H9 (cell line): ENCODE results near the gene FAM177A1. TPM values are rescaled to one million over a fixed set of nuclear protein-coding genes. Genes with fewer than 3 reads are reported as not detected.

Source experiments
- DNase-seq: peaks from one replicate; pipeline ENCODE4 v3.0.0-alpha.2; 2017
- H2AFZ ChIP-seq: one replicate; pipeline ENCODE4 v1.6.1; 2013; ENCODE audit warnings: mild to moderate bottlenecking, low read length, control low read depth, moderate library complexity
- H2AK5ac ChIP-seq: 2 replicates; pipeline ENCODE4 v1.6.1; 2013; ENCODE audit warnings: low read length, control low read depth, mixed read lengths; ENCODE audit not compliant: insufficient read length
- H2BK120ac ChIP-seq: one replicate; pipeline ENCODE4 v1.6.1; 2013; ENCODE audit warnings: low read depth, mild to moderate bottlenecking, low read length, control low read depth, inconsistent platforms; ENCODE audit not compliant: poor library complexity, severe bottlenecking
- H2BK12ac ChIP-seq: 2 replicates; pipeline ENCODE4 v1.6.1; 2013; ENCODE audit warnings: low read length, control low read depth, mixed read lengths, low read depth; ENCODE audit not compliant: insufficient read length
- H2BK15ac ChIP-seq: 2 replicates; pipeline ENCODE4 v1.6.1; 2013; ENCODE audit warnings: low read depth, low read length, control low read depth
- H2BK20ac ChIP-seq: one replicate; pipeline ENCODE4 v1.6.1; 2013; ENCODE audit warnings: low read depth, mild to moderate bottlenecking, low read length, control low read depth, inconsistent platforms; ENCODE audit not compliant: poor library complexity, severe bottlenecking
- H2BK5ac ChIP-seq: 2 replicates; pipeline ENCODE4 v1.6.1; 2013; ENCODE audit warnings: low read length, control low read depth, mixed read lengths; ENCODE audit not compliant: insufficient read length
- H3K14ac ChIP-seq: 2 replicates; pipeline ENCODE4 v1.6.1; 2013; ENCODE audit warnings: low read length, control low read depth; ENCODE audit not compliant: insufficient read depth
- H3K18ac ChIP-seq: 2 replicates; pipeline ENCODE4 v1.6.1; 2013; ENCODE audit warnings: low read depth, mild to moderate bottlenecking, mixed read lengths, low read length, control low read depth; ENCODE audit not compliant: insufficient read length
- H3K23ac ChIP-seq: 2 replicates; pipeline ENCODE4 v1.6.1; 2013; ENCODE audit warnings: low read length, control low read depth, mixed read lengths, low read depth; ENCODE audit not compliant: insufficient read length
- H3K23me2 ChIP-seq: 2 replicates; pipeline ENCODE4 v1.6.1; 2013; ENCODE audit warnings: low read depth, mild to moderate bottlenecking, mixed read lengths, low read length, control low read depth; ENCODE audit not compliant: insufficient read length, poor library complexity, severe bottlenecking
- H3K27ac ChIP-seq: 2 replicates; pipeline ENCODE4 v1.5.1; 2013; ENCODE audit warnings: low read length, control low read depth, mixed read lengths, low read depth; ENCODE audit not compliant: insufficient read length
- H3K27me3 ChIP-seq: 2 replicates; pipeline ENCODE4 v1.6.1; 2013; ENCODE audit warnings: low read length, control low read depth, inconsistent platforms; ENCODE audit not compliant: insufficient read depth
- H3K4ac ChIP-seq: 2 replicates; pipeline ENCODE4 v1.6.1; 2013; ENCODE audit warnings: low read depth, mild to moderate bottlenecking, control low read depth, inconsistent platforms, low read length, moderate library complexity
- H3K4me1 ChIP-seq: 2 replicates; pipeline ENCODE4 v1.6.1; 2013; ENCODE audit warnings: low read length, control low read depth, inconsistent platforms; ENCODE audit not compliant: insufficient read depth
- H3K4me2 ChIP-seq: 2 replicates; pipeline ENCODE4 v1.6.1; 2013; ENCODE audit warnings: low read length, control low read depth, mixed read lengths; ENCODE audit not compliant: insufficient read length, insufficient read depth
- H3K56ac ChIP-seq: 2 replicates; pipeline ENCODE4 v1.6.1; 2013; ENCODE audit warnings: low read depth, mild to moderate bottlenecking, mixed read lengths, low read length, control low read depth; ENCODE audit not compliant: insufficient read length
- H3K79me1 ChIP-seq: 2 replicates; pipeline ENCODE4 v1.6.1; 2013; ENCODE audit warnings: low read depth, mild to moderate bottlenecking, moderate library complexity, low read length, control low read depth, inconsistent platforms; ENCODE audit not compliant: insufficient read depth, poor library complexity, severe bottlenecking
- H3K79me2 ChIP-seq: 2 replicates; pipeline ENCODE4 v1.6.1; 2013; ENCODE audit warnings: low read length, control low read depth, inconsistent platforms; ENCODE audit not compliant: insufficient read depth
- H3K9ac ChIP-seq: 2 replicates; pipeline ENCODE4 v1.6.1; 2013; ENCODE audit warnings: low read length, control low read depth, mixed read lengths; ENCODE audit not compliant: insufficient read length; ENCODE audit errors: extremely low read depth
- H3K9me3 ChIP-seq: one replicate; pipeline ENCODE4 v1.6.1; 2013; ENCODE audit warnings: low read depth, low read length, inconsistent platforms; ENCODE audit not compliant: control insufficient read depth
- H3T11ph ChIP-seq: one replicate; pipeline ENCODE4 v1.6.1; 2013; ENCODE audit warnings: mild to moderate bottlenecking, low read length, control low read depth, inconsistent platforms
- H4K20me1 ChIP-seq: one replicate; pipeline ENCODE4 v1.6.1; 2013; ENCODE audit not compliant: control insufficient read depth, insufficient read length, insufficient read depth
- H4K5ac ChIP-seq: 2 replicates; pipeline ENCODE4 v1.6.1; 2013; ENCODE audit warnings: low read depth, mild to moderate bottlenecking, mixed read lengths, low read length, control low read depth; ENCODE audit not compliant: insufficient read length
- H4K8ac ChIP-seq: replicated peaks from 2 replicates; pipeline ENCODE4 v1.6.1; 2013; ENCODE audit warnings: low read length, control low read depth, mixed read lengths, low read depth; ENCODE audit not compliant: insufficient read length
- H4K91ac ChIP-seq: 2 replicates; pipeline ENCODE4 v1.6.1; 2013; ENCODE audit warnings: low read depth, mild to moderate bottlenecking, moderate library complexity, mixed read lengths, low read length, control low read depth; ENCODE audit not compliant: insufficient read length
- H3K27ac Mint-ChIP-seq, 3 experiments: 2 replicates in 2 of 3; 3 replicates in 1 of 3; pipeline ENCODE4 v1.8.0; 2020 to 2021; ENCODE audit warnings: mixed read lengths in 3 of 3, mild to moderate bottlenecking in 1 of 3, moderate library complexity in 1 of 3
- H3K27me3 Mint-ChIP-seq: 2 replicates; pipeline ENCODE4 v1.8.0; 2021; ENCODE audit warnings: low read depth, mild to moderate bottlenecking, moderate library complexity, mixed read lengths
- H3K36me3 Mint-ChIP-seq, 3 experiments: 2 replicates in 2 of 3; 3 replicates in 1 of 3; pipeline ENCODE4 v1.8.0; 2020 to 2021; ENCODE audit warnings: low read depth in 3 of 3, mixed read lengths in 3 of 3; ENCODE audit not compliant: insufficient read depth in 1 of 3
- H3K4me1 Mint-ChIP-seq, 2 experiments: 2 replicates each; pipeline ENCODE4 v1.8.0; 2020; ENCODE audit warnings: mixed read lengths in 2 of 2
- H3K4me3 Mint-ChIP-seq, 2 experiments: 2 replicates in 1 of 2; 3 replicates in 1 of 2; pipeline ENCODE4 v1.8.0; 2020 to 2021; ENCODE audit warnings: mild to moderate bottlenecking in 2 of 2, mixed read lengths in 2 of 2, moderate library complexity in 1 of 2
- H3K9me3 Mint-ChIP-seq, 2 experiments: 2 replicates in 1 of 2; 3 replicates in 1 of 2; pipeline ENCODE4 v1.8.0; 2020; ENCODE audit warnings: mild to moderate bottlenecking in 2 of 2, mixed read lengths in 2 of 2, moderate library complexity in 1 of 2
- WGBS: extraction: QIAGEN DNeasy Blood & Tissue Kit; methylation state at CpG from one replicate; pipeline ENCODE4 v1.1.7; 2013; ENCODE audit warnings: missing lambda C conversion rate, low lambda C conversion rate, mixed read lengths; ENCODE audit not compliant: insufficient read length; ENCODE audit errors: extremely low coverage; 5-methylcytosine and 5-hydroxymethylcytosine counted together
- total RNA-seq: library from RNA; stranded (reverse); gene quantifications from 2 replicates; pipeline ENCODE4 v1.2.1, GENCODE V29; 2021
- TF ChIP-seq, protein P1 (sequence below): fragments of 200-600 bp; sonication (generic); conservative IDR thresholded peaks from 3 replicates; pipeline ENCODE4 v1.8.0; 2021; ENCODE audit warnings: antibody characterized with exemption, mild to moderate bottlenecking

The FAM177A1 gene
- total RNA-seq, 1 experiment from 2014 or later: 43.1 TPM

DNA sequence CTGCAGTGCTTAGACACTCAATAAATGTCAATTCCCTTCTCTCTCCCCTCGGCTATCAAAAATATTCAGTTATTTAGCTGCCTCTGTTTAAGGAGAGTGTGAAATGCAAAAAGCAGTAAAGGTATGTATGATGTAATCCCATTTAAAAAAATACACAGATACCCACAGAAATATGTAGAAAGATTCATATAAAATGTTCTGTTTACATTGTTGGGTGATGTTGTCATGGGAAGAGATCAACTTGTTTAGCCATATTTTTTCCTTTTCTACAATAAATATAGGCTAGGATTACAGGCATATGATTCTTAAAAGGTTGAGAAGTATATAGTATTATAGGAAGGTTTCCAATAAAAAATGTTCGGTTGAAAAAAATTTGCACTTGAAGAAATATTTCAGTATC lies 68.0 kb downstream of the FAM177A1 start:
- Histone ChIP-seq H2BK120ac (no peak overlapping the region), H3K9ac (no peak overlapping the region), H3K27ac (no peak overlapping the region), H3K18ac (no peak overlapping the region), H3T11ph (no peak overlapping the region), H2BK15ac (no peak overlapping the region), H3K23me2 (no peaks in the 10 kb centered on the region), H2AK5ac (no peak overlapping the region), H3K56ac (no peak overlapping the region), H4K91ac (no peak overlapping the region), H3K4me1 (no peaks in the 10 kb centered on the region; the same call in 1 of the 2 replicates), H3K79me1 (no peaks in the 10 kb centered on the region), H2BK20ac (no peak overlapping the region), H4K8ac (no peak overlapping the region), H2BK12ac (no peak overlapping the region), H3K14ac (no peak overlapping the region), H3K79me2 (no peaks in the 10 kb centered on the region), H4K20me1 (no peaks in the 10 kb centered on the region), H2AFZ (no peak overlapping the region), H3K27me3 (no peaks in the 10 kb centered on the region), H3K4me2 (no peak overlapping the region), H3K4ac (no peak overlapping the region), H3K9me3 (no peaks in the 10 kb centered on the region), H3K23ac (no peak overlapping the region), H2BK5ac (no peak overlapping the region), H4K5ac (no peak overlapping the region)
- TF ChIP-seq, protein P1, sequence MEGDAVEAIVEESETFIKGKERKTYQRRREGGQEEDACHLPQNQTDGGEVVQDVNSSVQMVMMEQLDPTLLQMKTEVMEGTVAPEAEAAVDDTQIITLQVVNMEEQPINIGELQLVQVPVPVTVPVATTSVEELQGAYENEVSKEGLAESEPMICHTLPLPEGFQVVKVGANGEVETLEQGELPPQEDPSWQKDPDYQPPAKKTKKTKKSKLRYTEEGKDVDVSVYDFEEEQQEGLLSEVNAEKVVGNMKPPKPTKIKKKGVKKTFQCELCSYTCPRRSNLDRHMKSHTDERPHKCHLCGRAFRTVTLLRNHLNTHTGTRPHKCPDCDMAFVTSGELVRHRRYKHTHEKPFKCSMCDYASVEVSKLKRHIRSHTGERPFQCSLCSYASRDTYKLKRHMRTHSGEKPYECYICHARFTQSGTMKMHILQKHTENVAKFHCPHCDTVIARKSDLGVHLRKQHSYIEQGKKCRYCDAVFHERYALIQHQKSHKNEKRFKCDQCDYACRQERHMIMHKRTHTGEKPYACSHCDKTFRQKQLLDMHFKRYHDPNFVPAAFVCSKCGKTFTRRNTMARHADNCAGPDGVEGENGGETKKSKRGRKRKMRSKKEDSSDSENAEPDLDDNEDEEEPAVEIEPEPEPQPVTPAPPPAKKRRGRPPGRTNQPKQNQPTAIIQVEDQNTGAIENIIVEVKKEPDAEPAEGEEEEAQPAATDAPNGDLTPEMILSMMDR: no peak
- H3K4me3 Mint-ChIP-seq: no peak overlapping the region
- WGBS: no CpG with 5 or more reads among the region's 2 CpGs
- peaks cover 42 to 78% (median 72%) of the 10 kb centered on the region in 3 experiments for H3K36me3 Mint-ChIP-seq
- no peak overlapping the region for H3K27ac Mint-ChIP-seq
- H3K4me1 Mint-ChIP-seq: peaks cover 17 to 18% of the 10 kb centered on the region in 2 experiments
- peaks cover 9 to 11% of the 10 kb centered on the region in 2 experiments; a peak in 4 of 5 replicates for H3K9me3 Mint-ChIP-seq
- DNase-seq: no peak
- no peaks in the 10 kb centered on the region for H3K27me3 Mint-ChIP-seq
